Measurements from ENCODE around the gene GPN1.
"Not testable (repeated sequence)": the region's sequence is repeated elsewhere in the genome, so short reads cannot be mapped to it uniquely, and the experiment has no call there.

GPN1 gene

GRCh38 chr2:27627963-27628766 lies 685 bp upstream of the GPN1 start:
- DNase-seq, result peak; percentile 79

- not testable (repeated sequence) for DNase-seq
Observed at GRCh38 chr2:27630257-27630656, 1.4 kb downstream of the GPN1 start.

GRCh38 chr2:27634291-27634690 lies 5.4 kb downstream of the GPN1 start:
- DNase-seq, result no peak

- DNase-seq, result peak; percentile 20
Observed at GRCh38 chr2:27636766-27637165, 7.9 kb downstream of the GPN1 start.

- peak; percentile 48 for DNase-seq
Observed at GRCh38 chr2:27638037-27638637, 9.3 kb downstream of the GPN1 start.

GRCh38 chr2:27638709-27639108 lies 9.9 kb downstream of the GPN1 start:
- DNase-seq, result peak; percentile 70

GRCh38 chr2:27640722-27641245 lies 11.9 kb downstream of the GPN1 start:
- DNase-seq, result no peak

- no peak for DNase-seq
Observed at GRCh38 chr2:27645197-27645596, 16.3 kb downstream of the GPN1 start.

- DNase-seq, result no peak
Observed at GRCh38 chr2:27647289-27647688, 18.4 kb downstream of the GPN1 start.

GRCh38 chr2:27647737-27648136 lies 18.9 kb downstream of the GPN1 start:
- no peak for DNase-seq

GRCh38 chr2:27651056-27651455 lies 22.2 kb downstream of the GPN1 start:
- DNase-seq, result no peak

GRCh38 chr2:27652341-27652740 lies 23.5 kb downstream of the GPN1 start:
- no peak for DNase-seq

- DNase-seq, result no peak
Observed at GRCh38 chr2:27652790-27653189, 23.9 kb downstream of the GPN1 start.

GRCh38 chr2:27653397-27653796 lies 24.5 kb downstream of the GPN1 start:
- DNase-seq, result peak; percentile 21

- peak; percentile 6 for DNase-seq
Observed at GRCh38 chr2:27655155-27655951, 26.5 kb downstream of the GPN1 start.

- no peak for DNase-seq
Observed at GRCh38 chr2:27661371-27661770, 32.5 kb downstream of the GPN1 start.

GRCh38 chr2:27663285-27664153 lies 34.7 kb downstream of the GPN1 start, which contains the start of the genes SLC4A1AP and SUPT7L:
Gene SLC4A1AP (plus strand): TSS chr2:27663889. CDS start chr2:27663915, 26 bp downstream.
Gene SUPT7L (minus strand): TSS chr2:27663614. CDS start chr2:27662192, 1,422 bp downstream.
- DNase-seq, result peak; percentile 86

GRCh38 chr2:27664154-27664574 lies 35.3 kb downstream of the GPN1 start:
- no peak for DNase-seq

GRCh38 chr2:27664622-27665363 lies 35.9 kb downstream of the GPN1 start:
- DNase-seq, result no peak

- no peak for DNase-seq
Observed at GRCh38 chr2:27667446-27667845, 38.6 kb downstream of the GPN1 start.

GRCh38 chr2:27671235-27671634 lies 42.4 kb downstream of the GPN1 start:
- no peak for DNase-seq
